A673 (cell line): ENCODE measurements around the gene MPV17L2.

Source experiments
- CTCF ChIP-seq: fragments of 300-800, 200-600 bp; sonication (generic); conservative IDR thresholded peaks from 2 replicates; pipeline ENCODE4 v1.5.1; 2017; ENCODE audit warnings: low read depth, mild to moderate bottlenecking, antibody characterized with exemption, low read length, moderate library complexity, mixed read lengths
- EZH2 ChIP-seq: fragments of 200-600 bp; sonication (generic); IDR thresholded peaks from 2 replicates; pipeline ENCODE4 v1.6.1; 2017; ENCODE audit warnings: borderline replicate concordance, low read depth, mild to moderate bottlenecking, mixed read lengths, antibody characterized with exemption, low read length; ENCODE audit not compliant: poor library complexity, severe bottlenecking

DNA sequence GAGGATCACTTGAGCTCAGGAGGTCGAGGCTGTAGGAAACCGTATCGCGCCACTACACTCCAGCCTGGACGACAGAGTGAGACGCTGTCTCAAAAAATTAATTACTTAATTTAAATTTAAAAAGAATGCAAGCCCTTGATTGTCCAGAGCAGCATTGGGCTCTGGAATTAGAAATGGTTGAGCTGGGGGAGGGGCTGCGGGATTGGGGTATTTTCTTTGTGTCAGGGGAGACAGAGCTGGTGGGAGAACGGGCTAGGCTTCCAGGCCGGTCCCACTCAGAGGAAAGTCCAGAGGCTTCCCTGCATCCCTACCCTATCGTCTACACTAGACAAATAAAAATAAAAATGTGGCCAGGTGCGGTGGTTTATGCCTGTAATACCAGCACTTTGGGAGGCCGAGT is 13.0 kb downstream of the MPV17L2 start:
- TF ChIP-seq CTCF (no peak), EZH2 (no peak)
